NOMO-1 treated with DMSO at 0.1 percent for 48 hours (cell line): ENCODE data around the gene SVOP.
"Not testable (repeated sequence)": the region's sequence is repeated elsewhere in the genome, so short reads cannot be mapped to it uniquely, and the experiment has no call there.

Experiments used
- DNase-seq: peaks from one replicate; lab custom pipeline; 2025; ENCODE audit not compliant: unreplicated experiment; lab: John Stamatoyannopoulos, UW

SVOP gene

DNA sequence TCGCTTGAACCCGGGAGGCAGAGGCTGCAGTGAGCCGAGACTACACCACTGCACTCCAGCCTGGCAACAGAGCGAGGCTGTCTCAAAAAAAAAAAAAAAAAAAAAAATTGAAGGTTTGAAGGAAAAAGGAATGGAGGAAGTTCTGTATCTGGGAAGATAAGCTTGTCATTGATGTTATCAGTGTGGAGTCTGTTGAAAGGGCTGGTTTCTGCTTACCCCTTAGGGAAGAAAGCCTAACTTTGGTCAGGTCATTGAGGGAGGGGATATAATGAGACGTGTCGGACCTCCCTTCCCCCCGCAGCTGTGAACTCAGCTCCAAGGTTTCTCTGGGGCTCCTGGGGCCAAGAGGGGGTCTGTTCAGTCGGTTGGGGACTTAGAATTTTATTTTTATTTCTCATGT lies 124.5 kb downstream of the SVOP start:
- DNase-seq = no peak

DNA sequence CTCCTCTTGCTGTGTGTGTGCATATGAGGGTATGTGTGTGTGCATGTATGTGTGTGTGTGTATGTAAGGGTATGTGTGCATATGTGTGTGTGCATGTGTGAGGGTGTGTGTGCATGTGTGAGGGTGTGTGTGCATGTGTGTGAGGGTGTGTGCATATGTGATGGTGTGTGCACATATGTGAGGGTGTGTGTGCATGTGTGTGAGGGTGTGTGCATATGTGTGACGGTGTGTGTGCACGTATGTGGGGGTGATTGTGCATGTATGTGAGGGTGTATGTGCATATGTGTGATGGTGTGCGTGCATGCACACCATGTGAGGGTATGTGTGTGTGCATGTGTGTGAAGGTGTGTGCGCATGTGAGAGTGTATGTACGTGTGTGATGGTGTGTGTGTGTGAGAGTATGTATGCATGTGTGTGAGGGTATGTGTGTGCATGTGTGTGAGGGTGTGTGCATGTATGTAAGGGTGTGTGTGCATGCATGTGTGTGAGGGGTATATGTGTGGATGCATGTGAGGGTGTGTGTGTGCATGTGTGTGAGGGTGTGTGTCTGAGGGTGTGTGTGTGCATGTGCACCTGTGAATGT lies 125.6 kb downstream of the SVOP start:
- no peak for DNase-seq

DNA sequence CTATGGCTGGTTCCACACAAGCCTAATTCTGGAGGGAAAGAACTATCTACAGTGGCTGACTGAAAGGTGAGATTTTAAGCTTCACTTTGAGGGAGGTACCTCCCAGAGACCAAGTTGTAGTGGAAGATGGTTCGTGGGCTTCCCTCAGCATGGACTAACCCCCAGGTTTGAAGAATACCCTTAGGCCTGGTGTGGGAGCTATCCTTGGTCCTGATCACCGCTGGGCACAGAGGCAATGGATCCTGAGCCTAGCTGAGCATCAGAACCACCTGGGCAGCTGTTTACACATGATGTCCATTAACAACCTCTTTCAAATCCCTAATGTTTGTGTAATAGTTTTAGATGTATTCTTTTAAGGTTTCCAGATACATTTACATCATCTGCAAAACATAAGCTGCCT lies 130.7 kb downstream of the SVOP start:
- DNase-seq = no peak

DNA sequence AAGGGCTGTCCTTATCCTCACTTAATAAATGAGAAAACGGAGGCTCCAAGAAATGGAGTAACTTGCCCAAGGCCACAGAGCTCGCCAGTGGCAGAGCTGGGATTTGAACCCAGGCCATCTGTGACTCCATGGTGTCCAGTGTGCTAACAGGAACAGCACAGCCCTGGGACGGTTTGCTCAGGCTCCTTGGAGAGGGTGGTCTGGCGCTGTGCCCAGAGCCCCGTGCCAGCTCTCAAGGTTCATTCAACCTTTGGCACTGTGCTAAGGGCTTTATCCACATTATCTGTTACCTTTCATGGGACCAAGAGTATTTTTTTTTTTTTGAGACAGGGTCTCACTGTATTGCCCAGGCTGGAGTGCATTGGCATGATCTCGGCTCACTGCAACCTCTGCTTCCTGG lies 132.8 kb downstream of the SVOP start:
- no peak for DNase-seq

DNA sequence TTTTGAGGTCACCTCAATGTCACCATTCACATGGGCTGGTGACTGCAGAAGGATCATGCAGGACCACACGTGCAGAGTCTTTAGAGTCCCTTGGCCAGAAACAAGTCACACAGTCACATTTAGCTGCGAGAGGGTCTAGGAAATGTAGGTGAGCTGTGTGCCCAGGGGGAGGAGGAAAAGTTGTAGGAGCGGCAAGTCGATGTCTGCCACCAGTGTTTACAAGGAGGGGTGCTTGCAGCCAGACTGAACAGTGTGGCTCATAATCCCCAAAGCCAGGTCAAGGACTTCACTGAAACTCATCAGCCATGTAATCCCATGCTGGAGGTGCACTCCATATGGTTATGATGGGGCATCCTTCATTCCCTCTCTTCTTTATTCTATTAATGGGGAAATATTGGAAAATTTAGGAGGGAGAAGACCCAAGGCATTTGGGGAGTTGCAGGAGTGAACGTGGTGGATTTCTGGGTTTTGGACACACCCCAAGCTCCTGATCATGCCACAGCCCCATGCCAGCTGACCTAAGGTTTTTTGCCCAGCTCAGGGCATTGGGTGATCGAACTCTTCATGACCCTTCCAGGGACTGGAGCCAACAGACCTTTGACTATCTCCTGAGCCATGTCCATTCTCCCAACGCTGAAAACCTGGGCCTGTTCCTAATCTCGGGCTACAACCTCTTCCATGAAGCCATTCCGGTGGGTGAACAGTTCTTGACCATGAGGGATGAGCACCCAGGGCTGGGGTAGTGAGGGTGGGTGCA lies 133.8 kb downstream of the SVOP start:
- DNase-seq = no peak

DNA sequence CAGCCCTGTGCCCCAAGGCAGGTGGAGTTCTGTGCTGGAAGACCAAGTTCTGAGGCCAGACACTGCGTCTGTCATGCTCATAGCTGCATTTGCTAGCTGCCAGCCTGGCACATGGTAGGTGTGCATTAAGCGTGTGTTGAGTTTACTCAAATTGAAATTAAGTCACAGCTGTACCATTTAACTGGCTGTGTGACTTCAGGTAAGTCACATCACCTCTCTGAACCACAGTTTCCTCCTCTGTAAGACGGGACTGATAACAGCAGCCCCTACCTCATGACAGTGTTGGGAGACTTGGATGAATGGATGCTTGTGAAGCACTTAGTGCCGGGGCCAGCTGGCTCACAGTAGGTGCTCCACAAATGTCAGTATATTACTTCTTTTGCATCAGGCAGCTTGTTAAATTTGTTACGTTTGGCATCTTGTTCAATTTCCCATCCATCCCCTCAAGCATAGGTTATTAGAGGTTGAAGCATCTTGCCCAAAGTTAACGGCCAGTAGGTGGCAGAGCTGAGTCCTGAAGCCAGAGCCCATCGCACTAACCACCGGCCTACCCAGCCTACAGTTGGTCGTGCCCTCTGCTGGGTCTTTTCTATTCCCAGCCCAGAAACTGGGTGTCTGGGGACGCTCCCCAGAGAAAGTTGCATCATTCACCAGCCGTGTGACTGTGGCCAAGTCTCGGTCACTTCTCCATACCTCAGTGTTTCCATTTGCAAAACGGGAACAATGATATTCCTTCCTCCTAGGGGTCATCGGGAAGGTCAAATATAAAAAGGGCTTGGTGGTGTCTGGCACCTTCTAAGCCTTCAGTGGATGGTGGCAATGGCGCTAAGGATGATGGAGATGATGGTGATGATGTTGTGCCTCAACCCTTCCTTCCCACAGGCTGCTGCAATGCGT lies 136.5 kb downstream of the SVOP start:
- DNase-seq = peak; percentile 50

DNA sequence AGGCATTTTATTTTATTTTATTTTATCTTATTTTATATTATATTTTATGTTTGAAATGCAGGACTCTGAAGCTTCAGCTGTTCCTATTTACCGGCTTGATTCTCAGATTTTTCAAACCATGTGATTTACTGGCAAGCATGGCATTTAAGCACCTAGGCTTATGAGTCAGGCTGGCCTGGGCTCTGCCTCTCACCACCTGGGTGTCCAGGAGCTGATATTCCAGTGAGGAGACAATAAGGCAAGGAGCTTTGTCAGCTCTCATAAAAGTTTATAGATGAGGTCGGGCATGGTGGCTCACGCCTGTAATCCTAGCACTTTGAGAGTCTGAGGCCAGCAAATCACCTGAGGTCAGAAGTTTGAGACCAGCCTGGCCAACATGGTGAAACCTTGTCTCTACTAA lies 138.9 kb downstream of the SVOP start:
- no peak for DNase-seq

DNA sequence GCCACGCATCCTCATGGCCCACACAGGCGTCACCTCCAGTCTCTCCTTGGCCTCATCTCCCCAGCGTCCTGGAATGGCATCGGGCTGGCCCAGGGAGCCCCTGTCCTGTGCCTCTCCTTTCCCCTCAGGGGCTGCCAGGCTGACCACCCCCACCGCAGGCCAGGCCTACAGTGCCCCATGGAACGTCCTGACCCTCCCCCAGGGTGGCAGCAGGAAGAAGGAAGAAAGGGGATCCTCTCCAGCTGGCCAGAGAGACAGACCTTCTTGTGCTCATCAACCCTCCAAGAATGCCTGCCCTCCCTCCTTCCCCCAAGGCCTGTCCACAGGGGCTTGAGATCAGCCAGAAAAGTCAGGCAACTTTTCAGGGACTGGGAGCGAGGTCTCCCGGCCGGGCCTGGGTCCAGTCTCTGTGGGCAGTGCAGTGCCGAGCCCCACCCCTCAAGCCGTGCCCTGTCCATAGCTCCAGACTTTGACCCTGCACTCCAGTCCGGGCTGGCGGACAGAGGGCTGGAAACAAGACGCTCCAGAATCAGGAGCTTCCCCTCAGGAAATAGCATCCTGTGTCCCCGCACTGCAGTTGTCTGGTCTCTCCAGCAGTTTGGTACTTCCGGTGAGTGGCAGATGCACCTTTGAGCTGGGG lies 141.1 kb downstream of the SVOP start, which contains the start of gene DAO:
TSS of gene DAO (plus strand) at position 478 of the 640 bp plus-strand sequence. CDS start 4,915 bp downstream, outside the sequence.
- no peak for DNase-seq

DNA sequence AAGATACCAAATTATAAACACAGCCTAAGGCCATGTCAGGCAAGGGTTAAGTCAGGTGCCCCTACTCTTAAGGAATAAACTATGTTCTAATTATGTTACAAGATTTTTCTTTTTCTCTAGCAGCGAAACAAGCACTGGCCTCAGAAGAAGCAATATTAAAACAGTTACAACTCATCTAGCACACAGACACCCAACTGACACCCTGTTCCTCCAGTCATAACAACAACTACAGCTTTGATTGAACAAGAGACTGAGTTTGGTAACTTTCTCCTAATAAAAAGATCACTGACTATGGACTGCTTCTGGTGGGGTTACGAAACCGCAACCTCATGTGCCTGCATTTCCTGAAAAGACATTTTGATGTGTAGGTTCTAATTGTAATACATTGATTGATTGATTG lies 144.3 kb downstream of the SVOP start:
- DNase-seq = no peak

DNA sequence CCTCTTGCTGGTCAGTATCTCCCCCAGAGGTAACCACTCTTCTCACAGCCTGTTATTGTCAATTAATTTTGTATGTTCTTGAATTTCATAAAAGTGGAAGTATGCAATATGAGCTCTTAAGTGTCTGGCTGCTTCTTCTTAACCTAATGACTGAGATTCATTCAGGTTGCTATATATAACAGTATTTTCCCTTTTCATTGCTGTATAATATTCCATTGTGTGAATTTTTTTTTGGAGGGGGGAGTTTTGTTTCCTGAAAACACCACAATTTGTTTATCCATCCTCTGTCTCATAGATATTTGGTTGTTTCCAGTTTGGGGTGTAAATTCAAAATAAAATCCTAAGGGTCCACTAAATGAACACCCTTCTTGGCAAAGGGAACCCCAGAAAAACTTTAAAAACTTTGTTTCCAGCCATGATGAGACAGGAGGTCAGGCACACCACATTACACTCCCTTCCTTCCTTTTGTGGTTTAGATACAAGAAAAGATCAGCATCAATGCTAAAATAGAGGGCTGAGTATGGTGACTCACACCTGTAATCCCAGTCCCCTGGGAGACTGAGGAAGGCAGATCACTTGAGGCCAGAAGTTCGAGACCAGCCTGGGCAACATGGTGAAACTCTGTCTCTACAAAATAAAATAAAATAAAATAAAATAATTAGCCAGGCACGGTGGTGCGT lies 145.0 kb downstream of the SVOP start:
- DNase-seq = peak; percentile 26

DNA sequence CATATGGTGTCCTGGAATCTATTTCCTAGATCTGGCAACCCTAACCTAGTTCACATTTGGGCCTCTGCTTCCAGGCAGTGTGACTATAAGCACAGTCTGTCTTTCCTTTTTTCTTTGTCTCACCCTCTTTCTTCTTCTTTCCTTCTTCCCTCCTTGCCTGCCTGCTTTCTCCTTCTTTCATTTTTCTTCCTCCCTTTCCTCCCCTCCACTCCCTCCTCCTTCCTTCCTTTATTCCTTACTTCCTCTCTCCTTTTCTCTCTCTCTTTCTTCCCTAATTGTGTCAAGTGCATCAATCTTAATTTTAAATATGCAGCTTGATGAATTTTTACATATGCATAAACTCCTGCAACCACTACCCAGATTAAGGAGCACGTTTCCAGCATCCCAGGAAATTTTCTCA lies 145.6 kb downstream of the SVOP start:
- DNase-seq = no peak

DNA sequence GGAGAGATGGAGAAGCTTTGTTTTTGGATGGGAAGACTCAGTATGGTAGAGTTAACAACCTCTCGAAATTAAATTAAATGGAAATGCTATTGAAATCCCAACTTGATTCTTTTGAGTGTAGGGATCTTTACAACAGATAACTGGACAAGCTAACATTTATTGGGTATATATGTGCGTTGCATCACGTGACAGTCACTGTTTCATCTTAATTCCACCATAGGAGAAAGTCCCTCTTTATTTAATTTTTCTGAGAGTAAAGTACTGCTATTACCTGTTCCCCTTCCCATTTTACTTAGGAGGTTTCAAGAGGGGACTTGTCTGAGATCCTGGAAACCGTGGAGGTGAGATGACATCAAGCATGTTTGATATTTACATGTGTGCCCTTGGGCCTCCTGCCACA lies 152.1 kb downstream of the SVOP start:
- DNase-seq = no peak

DNA sequence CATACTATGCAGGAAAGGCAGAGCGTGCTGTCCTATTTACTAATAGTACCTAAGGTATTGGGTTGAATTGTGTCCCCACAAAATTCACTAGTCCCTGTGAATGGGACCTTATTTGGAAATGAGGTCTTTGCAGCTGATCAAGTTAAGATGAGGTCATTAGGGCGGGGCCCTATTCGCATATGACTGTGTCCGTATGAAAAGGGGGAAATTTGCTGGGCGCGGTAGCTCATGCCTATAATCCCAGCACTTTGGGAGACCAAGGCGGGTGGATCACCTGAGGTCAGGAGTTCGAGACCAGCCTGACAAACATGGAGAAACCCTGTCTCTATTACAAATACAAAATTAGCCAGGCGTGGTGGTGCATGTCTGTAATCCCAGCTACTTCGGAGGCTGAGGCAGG lies 154.8 kb downstream of the SVOP start:
- not testable (repeated sequence) for DNase-seq

DNA sequence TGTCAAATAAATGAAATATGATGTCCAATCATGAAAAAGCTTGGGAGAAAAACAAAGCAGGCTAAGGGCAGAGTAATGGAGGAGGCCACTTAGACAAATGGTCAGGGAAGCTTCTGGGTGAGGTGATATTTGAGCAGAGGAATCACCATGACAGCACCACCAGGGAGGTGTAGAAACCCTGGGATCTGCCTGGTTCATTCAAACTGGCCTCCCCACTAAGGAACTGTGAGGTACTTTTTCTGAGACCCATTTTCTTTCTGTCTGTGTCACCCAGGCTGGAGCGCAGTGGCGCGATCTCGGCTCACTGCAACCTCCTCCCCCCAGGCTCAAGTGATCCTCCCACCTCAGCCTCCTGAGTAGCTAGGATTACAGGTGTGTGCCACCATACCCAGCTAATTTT lies 155.7 kb downstream of the SVOP start:
- DNase-seq = no peak

DNA sequence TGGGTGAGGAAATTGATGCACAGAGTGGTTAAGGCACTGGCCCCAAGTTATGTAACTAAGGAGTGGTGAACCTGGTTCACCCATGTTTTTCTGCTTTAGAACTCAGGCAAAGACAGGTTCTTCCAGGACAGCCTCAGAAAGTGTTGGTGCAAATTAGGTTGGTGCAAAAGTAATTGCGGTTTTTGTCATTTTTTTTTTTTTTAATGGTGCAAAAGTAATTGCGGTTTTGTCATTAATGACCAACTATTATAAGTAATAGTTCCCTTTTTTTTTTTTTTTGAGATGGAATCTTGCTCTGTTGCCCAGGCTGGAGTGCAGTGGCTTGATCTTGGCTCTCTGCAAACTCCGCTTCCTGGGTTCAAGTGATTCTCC lies 158.3 kb downstream of the SVOP start:
- peak; percentile 14 for DNase-seq

DNA sequence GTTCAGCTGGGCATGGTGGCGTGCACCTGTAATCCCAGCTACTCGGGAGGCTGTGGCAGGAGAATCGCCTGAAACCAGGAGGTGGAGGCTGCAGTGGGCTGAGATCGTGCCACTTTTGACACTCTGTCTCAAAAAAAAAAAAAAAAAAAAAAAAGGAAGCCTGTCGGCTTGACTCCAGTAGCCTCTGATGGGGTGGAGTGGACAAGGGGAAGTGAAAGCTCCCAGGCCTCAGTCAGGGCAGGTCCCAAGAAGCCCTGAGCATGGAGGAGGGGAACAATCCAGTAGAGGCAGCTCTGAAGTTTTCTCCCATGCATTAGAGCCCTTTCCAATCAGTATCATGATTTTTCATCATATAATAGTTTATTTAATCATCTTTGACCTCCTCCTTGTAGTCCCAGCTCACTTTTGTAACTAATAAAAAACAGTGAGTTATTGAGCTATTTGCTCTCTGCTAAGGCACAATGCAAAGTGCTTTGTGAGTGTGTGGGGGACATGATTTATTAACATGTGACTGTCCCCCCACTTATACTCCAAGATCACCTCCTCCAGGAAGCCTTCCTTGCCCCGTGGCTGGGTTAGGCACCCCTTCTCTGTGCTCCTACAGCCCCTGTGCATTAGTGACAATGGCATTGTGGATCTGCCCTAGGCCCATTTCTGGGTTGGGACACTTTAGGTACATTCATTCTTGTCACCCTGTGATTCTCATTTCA lies 158.8 kb downstream of the SVOP start:
- peak; percentile 95 for DNase-seq

DNA sequence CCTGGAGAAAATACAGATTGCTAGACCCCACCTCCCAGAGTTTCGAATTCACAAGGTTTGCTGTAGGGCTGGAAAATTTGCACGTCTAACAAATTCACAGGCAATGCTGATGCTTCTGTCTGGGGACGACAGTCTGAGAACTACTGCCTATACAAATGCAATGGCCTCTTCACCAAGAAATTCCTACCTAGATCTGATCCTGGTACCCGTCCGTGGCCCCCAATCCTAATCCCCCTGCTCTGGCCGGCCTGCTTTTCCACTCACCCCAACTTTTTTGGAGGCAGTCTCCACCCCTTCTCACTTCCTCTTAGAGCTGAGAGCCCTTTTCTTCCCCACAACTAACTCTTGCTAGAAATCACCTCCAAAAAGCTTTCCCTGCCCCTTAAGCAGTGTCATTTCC lies 160.4 kb downstream of the SVOP start:
- DNase-seq = peak; percentile 46

DNA sequence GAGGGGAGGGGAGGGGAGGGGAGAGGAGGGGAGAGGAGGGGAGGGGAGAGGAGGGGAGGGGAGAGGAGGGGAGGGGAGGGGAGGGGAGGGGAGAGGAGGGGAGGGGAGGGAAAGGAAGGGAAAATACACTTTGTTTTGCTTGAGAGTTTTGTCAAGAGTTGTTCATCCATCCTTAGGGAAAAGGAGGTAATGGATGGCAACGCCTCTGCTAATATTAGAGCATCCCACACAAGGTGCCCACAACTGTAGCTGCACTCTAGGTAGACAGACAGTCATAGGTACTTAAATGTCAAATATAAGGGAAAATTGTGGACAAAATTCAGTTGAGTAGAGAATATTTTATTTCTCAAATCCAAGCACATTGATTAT lies 161.0 kb downstream of the SVOP start:
- DNase-seq = no peak

DNA sequence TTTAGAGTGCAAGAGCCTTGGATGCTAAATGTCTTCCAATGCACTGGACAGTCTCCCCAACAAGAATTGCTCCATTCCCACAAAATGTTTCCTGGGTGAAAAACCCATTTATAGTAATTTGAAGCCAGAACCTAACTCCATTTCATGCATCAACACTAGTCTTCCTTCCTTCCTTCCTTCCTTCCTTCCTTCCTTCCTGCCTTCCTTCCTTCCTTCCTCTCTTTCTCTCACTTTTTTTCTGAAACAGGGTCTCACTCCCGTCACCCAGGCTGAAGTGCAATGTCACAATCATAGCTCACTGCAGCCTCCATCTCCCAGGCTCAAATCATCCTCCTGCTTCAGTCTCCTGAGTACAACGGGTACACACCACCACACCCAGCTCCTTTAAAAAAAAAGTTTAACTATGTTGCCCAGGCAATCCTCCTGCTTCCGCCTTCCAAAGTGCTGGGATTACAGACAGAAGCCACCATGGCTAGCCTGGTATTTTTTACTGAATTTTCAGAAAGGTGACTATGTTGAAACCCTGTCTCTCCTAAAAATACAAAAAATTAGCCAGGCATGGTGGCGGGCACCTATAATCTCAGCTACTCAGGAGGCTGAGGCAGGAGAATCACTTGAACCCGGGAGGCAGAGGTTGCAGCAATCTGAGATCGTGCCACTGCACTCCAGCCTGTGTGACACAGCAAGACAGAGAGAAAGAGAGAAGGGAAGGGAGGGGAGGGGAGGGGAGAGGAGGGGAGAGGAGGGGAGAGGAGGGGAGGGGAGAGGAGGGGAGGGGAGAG lies 161.5 kb downstream of the SVOP start:
- not testable (repeated sequence) for DNase-seq
